ENCODE measurements around the gene TXK.

- TF ChIP-seq CTCF (IDR thresholded peaks at IDR 0.05) (no peak), TAF1 (IDR thresholded peaks at IDR 0.05; ENCODE audit: borderline replicate concordance, low read depth, low read length) (no peak), POLR2AphosphoS5 (IDR thresholded peaks at IDR 0.05; ENCODE audit: low read depth, low read length) (no peak), JUND (IDR thresholded peaks at IDR 0.05) (peak; percentile 85), USF2 (IDR thresholded peaks at IDR 0.05; ENCODE audit: borderline replicate concordance, low read depth, low read length) (no peak), REST (IDR thresholded peaks at IDR 0.05; ENCODE audit: low read depth, low read length) (no peak), SMC3 (IDR thresholded peaks at IDR 0.05; ENCODE audit: low read depth, low read length) (no peak), MAX (IDR thresholded peaks at IDR 0.05; ENCODE audit: low read depth) (peak; percentile 20; the same call in 1 of the 2 replicates), RFX5 (IDR thresholded peaks at IDR 0.05; ENCODE audit: low read length) (no peak)
Observed at GRCh38 chr4:48093991-48094416, 40.0 kb downstream of the TXK start.
